ENCODE results near the gene MGAT4A.

Gene MGAT4A

GRCh38 chr2:98731041-98731893 is at the start of gene MGAT4A:
TSS of gene MGAT4A (minus strand) at chr2:98731132. CDS start at chr2:98726332, 4,800 bp downstream.
- H3K27ac ChIP-seq, result no peak within 1 kb of the TSS
- ChIA-PET CTCF (interaction anchor here (0.6 to 1.2 kb wide), 4 partner anchors 122 to 335 kb away, joined by 3 to 4 read pairs (median 3); partner anchors contain the start of gene CRACDL), POLR2A (ENCODE audit: low non-redundant PET) (no interaction called here)
- TF ChIP-seq CTCF (conservative IDR thresholded peaks at IDR 0.05; ENCODE audit: low read depth), result no peak
- peak; percentile 59 for DNase-seq (ENCODE audit: low spot score)

- no peak for TF ChIP-seq CTCF (conservative IDR thresholded peaks at IDR 0.05; ENCODE audit: low read depth)
- POLR2A ChIA-PET (ENCODE audit: low non-redundant PET), result no interaction called here
- CTCF ChIA-PET, result no interaction called here
Measured at GRCh38 chr2:98778741-98779483, 48.0 kb upstream of the MGAT4A start.

DNA sequence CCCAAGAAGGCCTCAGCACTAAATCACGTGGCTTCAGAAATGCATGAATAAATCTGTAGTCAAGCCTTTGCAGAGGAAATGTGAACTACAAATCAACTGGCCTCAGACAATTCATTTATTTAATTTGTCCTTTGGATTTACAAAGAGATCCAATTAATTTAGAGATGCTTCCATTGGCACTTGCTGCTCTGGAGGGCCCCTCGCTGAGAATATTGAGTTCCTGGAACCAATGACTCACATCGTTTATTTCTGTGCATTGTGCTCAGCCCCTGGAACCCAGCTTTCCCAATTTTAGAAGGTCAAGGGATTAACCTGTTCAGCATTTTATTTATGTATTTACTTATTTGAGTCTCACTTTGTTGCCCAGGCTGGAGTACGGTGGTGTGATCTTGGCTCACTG is 47.2 kb upstream of the MGAT4A start:
- no peak overlapping the region for H3K27ac ChIP-seq
- CTCF ChIA-PET, result no interaction called here
- no peak for TF ChIP-seq CTCF (conservative IDR thresholded peaks at IDR 0.05; ENCODE audit: low read depth)
- no peak for DNase-seq (ENCODE audit: low spot score)
- POLR2A ChIA-PET (ENCODE audit: low non-redundant PET), result no interaction called here

More at GRCh38 chr2:98778741-98779483, 48.0 kb upstream of the MGAT4A start:
- H3K27ac ChIP-seq, result no peak overlapping the region
- no peak for DNase-seq (ENCODE audit: low spot score)

DNA sequence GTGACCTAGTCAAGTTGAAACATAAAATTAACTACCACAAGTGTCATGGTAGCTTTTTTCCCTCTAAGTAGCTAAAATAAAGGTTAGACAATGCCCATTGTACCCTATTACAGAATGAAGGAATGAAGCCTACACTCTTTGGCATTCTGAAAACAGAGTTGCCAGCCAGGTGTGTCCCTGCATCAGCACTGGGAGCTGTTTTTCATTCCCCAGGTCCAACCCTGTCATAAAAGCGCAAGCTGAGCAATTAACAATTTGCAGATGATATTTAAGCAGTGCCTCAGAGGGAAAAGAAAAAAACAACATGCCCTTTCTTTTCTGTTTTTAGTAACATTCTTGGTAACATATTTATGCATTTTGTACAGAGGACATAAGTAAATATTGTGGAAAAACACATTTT is 46.8 kb upstream of the MGAT4A start:
- ChIA-PET POLR2A (ENCODE audit: low non-redundant PET) (no interaction called here), CTCF (interaction anchor here (0.5 kb wide), 1 partner anchor 1016 kb away, joined by 3 read pairs; no protein-coding TSS in a partner anchor)
- no peak overlapping the region for H3K27ac ChIP-seq
- no peak for TF ChIP-seq CTCF (conservative IDR thresholded peaks at IDR 0.05; ENCODE audit: low read depth)
- DNase-seq (ENCODE audit: low spot score), result no peak

GRCh38 chr2:98777076-98777475 is 46.1 kb upstream of the MGAT4A start:
- ChIA-PET CTCF (interaction anchor here (0.5 kb wide), 1 partner anchor 1017 kb away, joined by 3 read pairs; no protein-coding TSS in a partner anchor), POLR2A (ENCODE audit: low non-redundant PET) (no interaction called here)
- DNase-seq (ENCODE audit: low spot score), result no peak
- no peak overlapping the region for H3K27ac ChIP-seq
- no peak for TF ChIP-seq CTCF (conservative IDR thresholded peaks at IDR 0.05; ENCODE audit: low read depth)

DNA sequence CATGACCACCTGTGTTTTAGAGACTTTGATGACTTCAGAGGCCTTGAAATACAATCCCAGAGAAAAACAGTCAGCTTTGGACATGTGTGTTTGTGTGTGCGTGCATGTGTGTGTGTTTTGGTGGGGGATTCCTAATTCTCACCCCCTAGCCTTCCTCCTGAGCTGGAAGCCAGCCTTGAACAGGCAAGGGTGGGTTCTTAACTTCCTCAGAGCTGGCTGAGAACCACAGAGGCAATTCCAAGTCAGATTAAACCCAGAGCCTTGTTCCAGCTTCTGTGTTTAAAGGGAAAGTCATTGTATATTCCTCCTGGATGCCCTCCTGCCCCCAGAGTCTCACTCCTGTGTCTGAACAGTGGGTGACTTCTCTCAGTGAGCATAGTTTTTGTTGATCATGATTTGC is 45.2 kb upstream of the MGAT4A start:
- POLR2A ChIA-PET (ENCODE audit: low non-redundant PET), result no interaction called here
- no peak for DNase-seq (ENCODE audit: low spot score)
- no peak for TF ChIP-seq CTCF (conservative IDR thresholded peaks at IDR 0.05; ENCODE audit: low read depth)
- H3K27ac ChIP-seq, result no peak overlapping the region
- CTCF ChIA-PET, result no interaction called here
